Nucleus accumbens (tissue), 56 donors: Measurements from ENCODE around the gene IPPK.

Experiments
- DNase-seq, 56 donors: peaks; one replicate each; lab custom pipeline; 2025; lab: John Stamatoyannopoulos, UW

Gene IPPK

GRCh38 chr9:92669890-92670708, at the start of gene IPPK:
IPPK (minus strand) TSS chr9:92670131; CDS start chr9:92669988, 143 bp downstream.
- peak; percentile 69 to 99 (median 96) for DNase-seq

- no peak for DNase-seq
These were observed 49.2 kb upstream of the IPPK start for GRCh38 chr9:92719028-92719647.

GRCh38 chr9:92718086-92719001, 48.4 kb upstream of the IPPK start:
- DNase-seq, result no peak

GRCh38 chr9:92717201-92718085, 47.5 kb upstream of the IPPK start:
- no peak for DNase-seq

GRCh38 chr9:92716557-92716956, 46.6 kb upstream of the IPPK start:
- peak in 30 of 56 donors; percentile 13 to 75 (median 31) for DNase-seq

- DNase-seq, result no peak
These were observed 45.7 kb upstream of the IPPK start for GRCh38 chr9:92715488-92716231.

GRCh38 chr9:92714787-92715487, 45.0 kb upstream of the IPPK start:
- no peak for DNase-seq

GRCh38 chr9:92714016-92714415, 44.1 kb upstream of the IPPK start:
- no peak for DNase-seq

GRCh38 chr9:92713528-92713927, 43.6 kb upstream of the IPPK start:
- no peak for DNase-seq

- no peak for DNase-seq
These were observed 42.8 kb upstream of the IPPK start for GRCh38 chr9:92712767-92713166.

- no peak for DNase-seq
These were observed 41.9 kb upstream of the IPPK start for GRCh38 chr9:92711844-92712243.

- no peak for DNase-seq
These were observed 41.2 kb upstream of the IPPK start for GRCh38 chr9:92711146-92711545.

GRCh38 chr9:92710368-92710767, 40.4 kb upstream of the IPPK start:
- no peak for DNase-seq

GRCh38 chr9:92709954-92710353, 40.0 kb upstream of the IPPK start:
- no peak for DNase-seq

GRCh38 chr9:92709240-92709639, 39.3 kb upstream of the IPPK start:
- DNase-seq, result no peak

GRCh38 chr9:92707530-92707929, 37.6 kb upstream of the IPPK start:
- no peak for DNase-seq

- DNase-seq, result no peak
These were observed 36.4 kb upstream of the IPPK start for GRCh38 chr9:92706218-92706940.

- no peak for DNase-seq
These were observed 34.6 kb upstream of the IPPK start for GRCh38 chr9:92704528-92704927.
